GM19452 (cell line): ENCODE measurements around the gene IQSEC1.

Source experiments
- ATAC-seq: cut with Tn5 transposase; IDR thresholded peaks from one replicate; pipeline ENCODE4 v1.9.1; 2021; ENCODE audit not compliant: unreplicated experiment

IQSEC1 gene

GRCh38 chr3:13032206-13032605 is 41.0 kb downstream of the IQSEC1 start:
- no peak for ATAC-seq

GRCh38 chr3:13031621-13032020 is 41.6 kb downstream of the IQSEC1 start:
- ATAC-seq = no peak

- no peak for ATAC-seq
Measured at GRCh38 chr3:13030684-13031083, 42.5 kb downstream of the IQSEC1 start.

- ATAC-seq = no peak
Measured at GRCh38 chr3:13028010-13028821, 45.0 kb downstream of the IQSEC1 start.

GRCh38 chr3:13027154-13027553 is 46.1 kb downstream of the IQSEC1 start:
- ATAC-seq = no peak

GRCh38 chr3:13026534-13026933 is 46.7 kb downstream of the IQSEC1 start:
- no peak for ATAC-seq

GRCh38 chr3:13025778-13026518 is 47.3 kb downstream of the IQSEC1 start:
- ATAC-seq = no peak

GRCh38 chr3:13025090-13025489 is 48.1 kb downstream of the IQSEC1 start:
- ATAC-seq = no peak

GRCh38 chr3:13024765-13025065 is 48.5 kb downstream of the IQSEC1 start:
- ATAC-seq = no peak

GRCh38 chr3:13023971-13024764 is 49.1 kb downstream of the IQSEC1 start:
- no peak for ATAC-seq

GRCh38 chr3:13023235-13023970 is 49.8 kb downstream of the IQSEC1 start:
- no peak for ATAC-seq

GRCh38 chr3:13022348-13023234 is 50.6 kb downstream of the IQSEC1 start:
- peak; percentile 37 for ATAC-seq

- ATAC-seq = no peak
Measured at GRCh38 chr3:13021141-13022114, 51.8 kb downstream of the IQSEC1 start.

- ATAC-seq = no peak
Measured at GRCh38 chr3:13020159-13020750, 53.0 kb downstream of the IQSEC1 start.

GRCh38 chr3:13019243-13020095 is 53.8 kb downstream of the IQSEC1 start:
- no peak for ATAC-seq

GRCh38 chr3:13018561-13019242 is 54.5 kb downstream of the IQSEC1 start:
- no peak for ATAC-seq

- no peak for ATAC-seq
Measured at GRCh38 chr3:13018043-13018451, 55.2 kb downstream of the IQSEC1 start.
